Caco-2 (cell line): ENCODE data around the gene GALNTL6. TPM values are rescaled to one million over a fixed set of nuclear protein-coding genes. Genes with fewer than 3 reads are reported as not detected.

Experiments used
- BruUV-seq: library from RNA; stranded (reverse); fragments of 400-500 nt; replicated peaks from 2 replicates; lab custom pipeline; 2021; lab: Mats Ljungman, UMichigan
- CTCF ChIA-PET: fragments of 300-600 bp; sonication (Branson Sonifier 250); formaldehyde crosslinking; loops from one replicate; lab custom pipeline; 2022; ENCODE audit warnings: antibody characterized with exemption; lab: Charles Lee
- POLR2A ChIA-PET: fragments of 300-600 bp; sonication (Branson Sonifier 250); formaldehyde crosslinking; loops from one replicate; lab custom pipeline; 2022; ENCODE audit warnings: antibody characterized with exemption; lab: Charles Lee
- DNase-seq, 2 experiments: peaks; one replicate each; pipeline versions ENCODE4 v3.0.0 to v3.0.0-alpha.2; 2020 to 2022
- H3K27me3 ChIP-seq: replicated peaks from 2 replicates; pipeline ENCODE4 v1.6.0; 2011; ENCODE audit warnings: low read length; ENCODE audit not compliant: control insufficient read depth, insufficient read depth
- H3K36me3 ChIP-seq: 2 replicates; pipeline ENCODE4 v1.5.1; 2011; ENCODE audit warnings: low read length; ENCODE audit not compliant: control insufficient read depth, insufficient read depth
- H3K4me1 ChIP-seq: fragments of 250-450 bp; sonication (Bioruptor Pico); 2 replicates; pipeline ENCODE4 v1.5.1; 2020; ENCODE audit warnings: mild to moderate bottlenecking
- H3K4me3 ChIP-seq: 2 replicates; pipeline ENCODE4 v1.5.1; 2011; ENCODE audit warnings: low read depth, mild to moderate bottlenecking, control low read depth, low read length
- H3K9me3 ChIP-seq: fragments of 250-450 bp; sonication (Bioruptor Pico); 2 replicates; pipeline ENCODE4 v1.5.1; 2020; ENCODE audit warnings: mild to moderate bottlenecking, moderate library complexity
- H3K27ac Mint-ChIP-seq: one replicate; pipeline ENCODE4 v1.8.0; 2022; ENCODE audit warnings: mixed read lengths; ENCODE audit not compliant: unreplicated experiment
- H3K27me3 Mint-ChIP-seq: one replicate; pipeline ENCODE4 v1.8.0; 2022; ENCODE audit warnings: mixed read lengths; ENCODE audit not compliant: insufficient read depth, unreplicated experiment
- H3K36me3 Mint-ChIP-seq: one replicate; pipeline ENCODE4 v1.8.0; 2022; ENCODE audit warnings: mild to moderate bottlenecking, mixed read lengths; ENCODE audit not compliant: insufficient read depth, unreplicated experiment
- H3K4me1 Mint-ChIP-seq: one replicate; pipeline ENCODE4 v1.8.0; 2022; ENCODE audit warnings: low read depth, mixed read lengths; ENCODE audit not compliant: unreplicated experiment
- H3K4me3 Mint-ChIP-seq: one replicate; pipeline ENCODE4 v1.8.0; 2022; ENCODE audit warnings: mild to moderate bottlenecking, moderate library complexity, mixed read lengths; ENCODE audit not compliant: unreplicated experiment
- H3K9me3 Mint-ChIP-seq: one replicate; pipeline ENCODE4 v1.8.0; 2022; ENCODE audit warnings: mixed read lengths; ENCODE audit not compliant: unreplicated experiment
- intact Hi-C: fragments of 100-400 bp; cut with micrococcal nuclease; formaldehyde crosslinking; loops from one replicate; pipeline ENCODE4 v1.10.0; 2022; ENCODE audit not compliant: unreplicated experiment
- total RNA-seq: library from RNA; stranded (reverse); gene quantifications from 2 replicates; pipeline ENCODE4 v1.2.3, GENCODE V29; 2022
- TF ChIP-seq, protein P1 (sequence below), 2 experiments: fragments of 200-600 bp in 1 of 2; IDR thresholded peaks; 1 replicate in 1 of 2; 2 replicates in 1 of 2; pipeline versions ENCODE4 v1.5.1 to v1.8.0; 2011 to 2022; ENCODE audit warnings: antibody characterized with exemption in 1 of 2, control low read depth in 1 of 2, inconsistent platforms in 1 of 2, low read depth in 1 of 2, low read length in 1 of 2, mild to moderate bottlenecking in 1 of 2, moderate library complexity in 1 of 2; ENCODE audit not compliant: insufficient read depth in 1 of 2, severe bottlenecking in 1 of 2, unreplicated experiment in 1 of 2

The GALNTL6 gene
- total RNA-seq, 1 experiment from 2014 or later: not detected

DNA sequence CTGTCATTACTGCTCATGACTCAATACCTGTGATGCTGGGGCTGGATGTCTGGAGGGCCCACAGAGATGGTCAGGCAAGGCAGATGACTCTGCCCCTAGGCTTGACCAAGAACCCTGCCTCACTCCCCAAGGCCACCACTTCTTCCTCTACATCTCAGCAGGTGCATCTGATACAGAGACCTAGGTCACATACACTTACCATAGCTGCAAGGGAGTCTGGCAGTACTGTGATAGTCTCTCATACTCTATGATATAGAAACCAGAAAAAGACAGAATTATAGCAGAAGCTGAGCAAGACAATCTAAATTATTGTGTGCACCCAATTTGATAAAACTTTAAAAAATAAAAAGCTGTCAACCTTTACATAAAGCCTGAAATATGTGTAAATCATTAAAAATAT is 878.3 kb downstream of the GALNTL6 start:
- BruUV-seq: no TSS peak
- Histone ChIP-seq H3K4me3 (no peak overlapping the region), H3K9me3 (peaks cover 5% of the 10 kb centered on the region; the same call in 1 of the 2 replicates), H3K4me1 (no peaks in the 10 kb centered on the region), H3K27me3 (no peaks in the 10 kb centered on the region), H3K36me3 (no peaks in the 10 kb centered on the region)
- Mint-ChIP-seq H3K4me1 (no peaks in the 10 kb centered on the region), H3K36me3 (no peaks in the 10 kb centered on the region), H3K27me3 (no peaks in the 10 kb centered on the region), H3K27ac (no peak overlapping the region), H3K4me3 (no peak overlapping the region), H3K9me3 (peaks cover 22% of the 10 kb centered on the region)
- intact Hi-C loops: no loop called here
- CTCF ChIA-PET: no interaction called here
- no peak for DNase-seq
- TF ChIP-seq, protein P1, sequence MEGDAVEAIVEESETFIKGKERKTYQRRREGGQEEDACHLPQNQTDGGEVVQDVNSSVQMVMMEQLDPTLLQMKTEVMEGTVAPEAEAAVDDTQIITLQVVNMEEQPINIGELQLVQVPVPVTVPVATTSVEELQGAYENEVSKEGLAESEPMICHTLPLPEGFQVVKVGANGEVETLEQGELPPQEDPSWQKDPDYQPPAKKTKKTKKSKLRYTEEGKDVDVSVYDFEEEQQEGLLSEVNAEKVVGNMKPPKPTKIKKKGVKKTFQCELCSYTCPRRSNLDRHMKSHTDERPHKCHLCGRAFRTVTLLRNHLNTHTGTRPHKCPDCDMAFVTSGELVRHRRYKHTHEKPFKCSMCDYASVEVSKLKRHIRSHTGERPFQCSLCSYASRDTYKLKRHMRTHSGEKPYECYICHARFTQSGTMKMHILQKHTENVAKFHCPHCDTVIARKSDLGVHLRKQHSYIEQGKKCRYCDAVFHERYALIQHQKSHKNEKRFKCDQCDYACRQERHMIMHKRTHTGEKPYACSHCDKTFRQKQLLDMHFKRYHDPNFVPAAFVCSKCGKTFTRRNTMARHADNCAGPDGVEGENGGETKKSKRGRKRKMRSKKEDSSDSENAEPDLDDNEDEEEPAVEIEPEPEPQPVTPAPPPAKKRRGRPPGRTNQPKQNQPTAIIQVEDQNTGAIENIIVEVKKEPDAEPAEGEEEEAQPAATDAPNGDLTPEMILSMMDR (IDR thresholded peaks at IDR 0.05; ENCODE audit: insufficient read depth in 1 of 2, low read depth in 1 of 2, low read length in 1 of 2, severe bottlenecking in 1 of 2, unreplicated experiment in 1 of 2): no peak
- POLR2A ChIA-PET: no interaction called here

DNA sequence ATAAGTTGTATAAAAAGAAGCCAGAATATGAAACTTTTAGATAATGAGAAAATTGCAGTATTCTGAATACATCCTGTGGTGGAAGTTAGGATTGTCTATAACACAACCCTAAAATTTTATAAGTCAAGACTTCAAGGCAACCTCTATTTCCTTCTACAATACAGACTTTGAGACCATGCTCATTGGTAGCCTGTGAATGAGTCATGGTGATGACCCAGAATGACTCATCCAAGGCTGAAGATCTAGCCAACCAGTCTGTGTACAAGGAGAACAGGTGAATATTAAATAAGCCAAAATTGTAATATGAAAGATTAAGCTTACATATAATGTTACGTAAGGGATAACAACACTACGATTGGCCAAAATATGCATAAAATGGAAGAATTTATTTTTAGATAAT is 879.5 kb downstream of the GALNTL6 start:
- intact Hi-C loops: no loop called here
- Mint-ChIP-seq H3K27ac (no peak overlapping the region), H3K9me3 (peaks cover 22% of the 10 kb centered on the region), H3K4me1 (no peaks in the 10 kb centered on the region), H3K27me3 (no peaks in the 10 kb centered on the region), H3K4me3 (no peak overlapping the region), H3K36me3 (no peaks in the 10 kb centered on the region)
- H3K27me3 ChIP-seq: no peaks in the 10 kb centered on the region
- no peaks in the 10 kb centered on the region for H3K36me3 ChIP-seq
- no peak overlapping the region for H3K4me3 ChIP-seq
- BruUV-seq: no TSS peak
- no peaks in the 10 kb centered on the region for H3K4me1 ChIP-seq
- ChIA-PET CTCF (no interaction called here), POLR2A (no interaction called here)
- peaks cover 5% of the 10 kb centered on the region; the same call in 1 of the 2 replicates for H3K9me3 ChIP-seq
- TF ChIP-seq, protein P1 (IDR thresholded peaks at IDR 0.05; ENCODE audit: insufficient read depth in 1 of 2, low read depth in 1 of 2, low read length in 1 of 2, severe bottlenecking in 1 of 2, unreplicated experiment in 1 of 2): no peak
- DNase-seq: no peak

DNA sequence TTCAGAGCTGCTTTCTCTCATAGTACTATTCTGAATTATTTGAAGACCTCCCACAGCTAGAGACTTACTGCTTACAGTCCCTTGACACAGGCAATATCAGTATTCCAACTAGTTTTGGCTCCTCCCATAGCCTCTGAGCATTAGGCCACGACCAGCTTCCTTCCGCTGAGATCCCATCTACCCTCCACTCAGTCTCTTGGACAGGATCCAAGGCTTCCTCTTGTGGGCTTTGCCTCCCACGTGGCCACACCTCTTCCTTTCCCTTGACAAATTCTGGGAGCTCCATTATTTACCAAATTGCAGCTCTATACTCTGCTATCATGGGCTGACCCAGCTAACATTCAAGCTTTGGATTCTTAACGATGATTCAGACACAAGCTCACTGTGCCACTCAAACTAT is 885.1 kb downstream of the GALNTL6 start:
- BruUV-seq: no TSS peak
- H3K4me1 ChIP-seq: no peaks in the 10 kb centered on the region
- DNase-seq: no peak
- H3K9me3 ChIP-seq: no peaks in the 10 kb centered on the region; the same call in 1 of the 2 replicates
- ChIA-PET POLR2A (no interaction called here), CTCF (no interaction called here)
- H3K4me3 ChIP-seq: no peak overlapping the region
- Mint-ChIP-seq H3K4me1 (no peaks in the 10 kb centered on the region), H3K27me3 (no peaks in the 10 kb centered on the region), H3K4me3 (no peak overlapping the region), H3K27ac (no peak overlapping the region), H3K9me3 (peaks cover 8% of the 10 kb centered on the region), H3K36me3 (no peaks in the 10 kb centered on the region)
- TF ChIP-seq, protein P1 (IDR thresholded peaks at IDR 0.05; ENCODE audit: insufficient read depth in 1 of 2, low read depth in 1 of 2, low read length in 1 of 2, severe bottlenecking in 1 of 2, unreplicated experiment in 1 of 2): no peak
- no peaks in the 10 kb centered on the region for H3K36me3 ChIP-seq
- intact Hi-C loops: no loop called here
- H3K27me3 ChIP-seq: no peaks in the 10 kb centered on the region
